ENCODE measurements around the gene SPC25.
"Not testable (repeated sequence)": the region's sequence is repeated elsewhere in the genome, so short reads cannot be mapped to it uniquely, and the experiment has no call there.

SPC25 gene

GRCh38 chr2:168901003-168901402 is 10.8 kb upstream of the SPC25 start, which contains the start of gene G6PC2:
Gene G6PC2, plus strand, starts transcription at chr2:168901291. Its CDS starts 41 bp downstream, at chr2:168901332.
- DNase-seq = no peak

GRCh38 chr2:168897449-168897848 is 7.2 kb upstream of the SPC25 start:
- DNase-seq = no peak

GRCh38 chr2:168896783-168897182 is 6.6 kb upstream of the SPC25 start:
- DNase-seq = no peak

GRCh38 chr2:168895771-168896170 is 5.5 kb upstream of the SPC25 start:
- no peak for DNase-seq

GRCh38 chr2:168894720-168895119 is 4.5 kb upstream of the SPC25 start:
- DNase-seq = no peak

- no peak for DNase-seq
Observed at GRCh38 chr2:168894101-168894500, 3.9 kb upstream of the SPC25 start.

GRCh38 chr2:168892327-168892726 is 2.1 kb upstream of the SPC25 start:
- DNase-seq = no peak

GRCh38 chr2:168889635-168890005 is 610 bp downstream of the SPC25 start:
- no peak for DNase-seq

- DNase-seq = peak; percentile 64
Observed at GRCh38 chr2:168884975-168885374, 5.3 kb downstream of the SPC25 start.

- not testable (repeated sequence) for DNase-seq
Observed at GRCh38 chr2:168882163-168882562, 8.1 kb downstream of the SPC25 start.

- DNase-seq = no peak
Observed at GRCh38 chr2:168874368-168875054, 15.7 kb downstream of the SPC25 start.

- DNase-seq = not testable (repeated sequence)
Observed at GRCh38 chr2:168870824-168871223, 19.4 kb downstream of the SPC25 start.

- not testable (repeated sequence) for DNase-seq
Observed at GRCh38 chr2:168870369-168870768, 19.9 kb downstream of the SPC25 start.

- not testable (repeated sequence) for DNase-seq
Observed at GRCh38 chr2:168867164-168867563, 23.1 kb downstream of the SPC25 start.

- no peak for DNase-seq
Observed at GRCh38 chr2:168858146-168858545, 32.1 kb downstream of the SPC25 start.

- no peak for DNase-seq
Observed at GRCh38 chr2:168855601-168856000, 34.6 kb downstream of the SPC25 start.

- DNase-seq = no peak
Observed at GRCh38 chr2:168854651-168855050, 35.6 kb downstream of the SPC25 start.

GRCh38 chr2:168853471-168853870 is 36.8 kb downstream of the SPC25 start:
- no peak for DNase-seq

- DNase-seq = no peak
Observed at GRCh38 chr2:168852481-168852880, 37.7 kb downstream of the SPC25 start.

GRCh38 chr2:168851674-168852320 is 38.4 kb downstream of the SPC25 start:
- peak; percentile 56 for DNase-seq

GRCh38 chr2:168850846-168851245 is 39.4 kb downstream of the SPC25 start:
- DNase-seq = no peak

- peak; percentile 16 for DNase-seq
Observed at GRCh38 chr2:168849610-168850009, 40.6 kb downstream of the SPC25 start.

- DNase-seq = no peak
Observed at GRCh38 chr2:168848225-168848624, 42.0 kb downstream of the SPC25 start.

GRCh38 chr2:168843253-168843652 is 47.0 kb downstream of the SPC25 start:
- DNase-seq = no peak

- no peak for DNase-seq
Observed at GRCh38 chr2:168841445-168841844, 48.8 kb downstream of the SPC25 start.

Data from HCEC 1CT (cell line).